ENCODE results near the gene CA10.

The CA10 gene

DNA sequence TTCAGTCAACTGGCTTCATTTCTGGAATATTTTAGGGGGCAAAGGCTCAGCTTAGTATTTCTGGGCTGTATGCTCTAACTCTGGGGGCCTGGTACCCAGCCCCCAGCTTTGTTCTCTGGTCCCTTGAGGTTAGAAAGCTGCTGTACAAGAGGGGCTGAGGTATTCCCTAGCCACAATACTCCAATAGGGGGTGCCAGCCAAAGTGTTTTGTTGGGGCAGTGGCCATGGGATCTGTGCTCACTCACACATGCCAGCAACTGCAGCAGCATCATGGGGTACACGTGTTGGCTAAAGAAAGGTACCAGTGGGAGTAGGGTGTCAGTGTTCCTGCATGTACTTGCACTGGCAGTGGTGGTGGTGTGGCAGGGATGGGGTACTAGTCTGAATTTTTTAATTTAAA is 257.3 kb downstream of the CA10 start (continued):
- TF ChIP-seq CSDC2 (CRISPR knock-in tag; IDR thresholded peaks at IDR 0.05) (no peak), ZFP3 (CRISPR knock-in tag; IDR thresholded peaks at IDR 0.05) (no peak), ZC3H10 (CRISPR knock-in tag; IDR thresholded peaks at IDR 0.05) (no peak), GLIS3 (CRISPR knock-in tag; IDR thresholded peaks at IDR 0.05) (no peak), TCF4 (CRISPR knock-in tag; IDR thresholded peaks at IDR 0.05; ENCODE audit: borderline replicate concordance) (no peak)

- no peak for TF ChIP-seq ZC3H10 (CRISPR knock-in tag; IDR thresholded peaks at IDR 0.05)
- TF ChIP-seq ZNF8 (CRISPR knock-in tag; IDR thresholded peaks at IDR 0.05): no peak
- TF ChIP-seq PATZ1 (CRISPR knock-in tag; IDR thresholded peaks at IDR 0.05; ENCODE audit: borderline replicate concordance): no peak
- no peak for ATAC-seq
Observed at GRCh38 chr17:51891936-51892335, 266.6 kb downstream of the CA10 start.

DNA sequence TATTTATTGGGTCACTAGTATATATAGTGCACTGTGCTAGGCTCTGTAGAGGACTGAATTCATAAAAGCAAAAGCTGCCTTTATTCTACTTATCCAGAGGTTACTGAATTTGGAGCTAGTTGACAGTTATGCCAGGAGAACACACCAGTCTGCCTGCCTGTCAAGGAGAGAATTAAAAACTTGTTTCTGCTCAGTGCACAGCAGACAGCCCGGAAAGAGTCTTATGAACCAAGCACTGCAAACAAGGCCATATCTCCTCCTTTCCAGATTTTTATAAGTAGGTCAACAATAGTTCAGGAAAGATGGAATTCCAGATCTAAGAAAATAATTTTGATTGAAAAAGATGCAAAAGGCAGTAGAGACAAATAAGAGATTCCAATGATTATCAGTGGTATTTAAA is 267.8 kb downstream of the CA10 start:
- ATAC-seq: no peak
- no peak for TF ChIP-seq ZNF565 (CRISPR knock-in tag; conservative IDR thresholded peaks at IDR 0.05; ENCODE audit: low read depth)
- no peak for TF ChIP-seq ESRRG (CRISPR knock-in tag; IDR thresholded peaks at IDR 0.05)
- no peak for TF ChIP-seq PATZ1 (CRISPR knock-in tag; IDR thresholded peaks at IDR 0.05; ENCODE audit: borderline replicate concordance)
- no peak for TF ChIP-seq TOX (CRISPR knock-in tag; IDR thresholded peaks at IDR 0.05; ENCODE audit: borderline replicate concordance)
- no peak for TF ChIP-seq RARB (CRISPR knock-in tag; IDR thresholded peaks at IDR 0.05)
- TF ChIP-seq ZC3H10 (CRISPR knock-in tag; IDR thresholded peaks at IDR 0.05): no peak
- no peak for TF ChIP-seq GLIS3 (CRISPR knock-in tag; IDR thresholded peaks at IDR 0.05)
- no peak for TF ChIP-seq CSDC2 (CRISPR knock-in tag; IDR thresholded peaks at IDR 0.05)

- no peak for ATAC-seq
- no peak for TF ChIP-seq GLIS3 (CRISPR knock-in tag; IDR thresholded peaks at IDR 0.05)
- no peak for TF ChIP-seq TSHZ2 (CRISPR knock-in tag; IDR thresholded peaks at IDR 0.05)
- TF ChIP-seq CSDC2 (CRISPR knock-in tag; IDR thresholded peaks at IDR 0.05): no peak
- TF ChIP-seq ISL1 (CRISPR knock-in tag; IDR thresholded peaks at IDR 0.05): no peak
- TF ChIP-seq OSR1 (CRISPR knock-in tag; IDR thresholded peaks at IDR 0.05): no peak
- TF ChIP-seq ZFP3 (CRISPR knock-in tag; IDR thresholded peaks at IDR 0.05): no peak
- TF ChIP-seq SNAI2 (CRISPR knock-in tag; IDR thresholded peaks at IDR 0.05): no peak
- no peak for TF ChIP-seq PATZ1 (CRISPR knock-in tag; IDR thresholded peaks at IDR 0.05; ENCODE audit: borderline replicate concordance)
- no peak for TF ChIP-seq BACH2 (CRISPR knock-in tag; IDR thresholded peaks at IDR 0.05; ENCODE audit: borderline replicate concordance)
- TF ChIP-seq ZC3H10 (CRISPR knock-in tag; IDR thresholded peaks at IDR 0.05): no peak
- no peak for TF ChIP-seq RARB (CRISPR knock-in tag; IDR thresholded peaks at IDR 0.05)
- TF ChIP-seq ZNF70 (CRISPR knock-in tag; IDR thresholded peaks at IDR 0.05): no peak
- TF ChIP-seq PPARA (CRISPR knock-in tag; IDR thresholded peaks at IDR 0.05; ENCODE audit: borderline replicate concordance): no peak
Observed at GRCh38 chr17:51888816-51889215, 269.7 kb downstream of the CA10 start.

DNA sequence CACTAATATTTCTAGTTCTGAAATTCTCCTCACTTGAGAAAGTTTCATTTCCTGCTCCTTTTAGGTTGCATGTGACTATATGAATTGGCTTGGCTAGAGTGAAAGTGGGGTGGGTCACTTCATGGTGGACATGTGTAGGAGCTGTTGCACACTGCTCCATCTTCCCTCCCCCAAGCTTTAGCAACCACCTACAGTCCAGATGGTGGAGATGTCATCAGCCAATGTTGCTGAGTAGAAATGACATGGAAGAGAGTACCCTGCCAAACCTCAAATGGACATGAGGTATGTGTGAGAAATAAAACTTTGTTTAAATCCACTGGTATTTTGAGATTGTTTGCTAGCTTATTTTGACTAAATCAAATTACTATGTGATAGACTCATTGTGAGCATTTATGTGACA is 281.5 kb downstream of the CA10 start:
- ATAC-seq: no peak
- TF ChIP-seq ZC3H10 (CRISPR knock-in tag; IDR thresholded peaks at IDR 0.05) (no peak), ZNF565 (CRISPR knock-in tag; conservative IDR thresholded peaks at IDR 0.05; ENCODE audit: low read depth) (no peak), CREB5 (CRISPR knock-in tag; IDR thresholded peaks at IDR 0.05; ENCODE audit: low read depth) (no peak), ARNTL (CRISPR knock-in tag; IDR thresholded peaks at IDR 0.05; ENCODE audit: borderline replicate concordance, low read depth) (no peak), ZNF8 (CRISPR knock-in tag; IDR thresholded peaks at IDR 0.05) (no peak)
- TF ChIP-seq, protein P1, sequence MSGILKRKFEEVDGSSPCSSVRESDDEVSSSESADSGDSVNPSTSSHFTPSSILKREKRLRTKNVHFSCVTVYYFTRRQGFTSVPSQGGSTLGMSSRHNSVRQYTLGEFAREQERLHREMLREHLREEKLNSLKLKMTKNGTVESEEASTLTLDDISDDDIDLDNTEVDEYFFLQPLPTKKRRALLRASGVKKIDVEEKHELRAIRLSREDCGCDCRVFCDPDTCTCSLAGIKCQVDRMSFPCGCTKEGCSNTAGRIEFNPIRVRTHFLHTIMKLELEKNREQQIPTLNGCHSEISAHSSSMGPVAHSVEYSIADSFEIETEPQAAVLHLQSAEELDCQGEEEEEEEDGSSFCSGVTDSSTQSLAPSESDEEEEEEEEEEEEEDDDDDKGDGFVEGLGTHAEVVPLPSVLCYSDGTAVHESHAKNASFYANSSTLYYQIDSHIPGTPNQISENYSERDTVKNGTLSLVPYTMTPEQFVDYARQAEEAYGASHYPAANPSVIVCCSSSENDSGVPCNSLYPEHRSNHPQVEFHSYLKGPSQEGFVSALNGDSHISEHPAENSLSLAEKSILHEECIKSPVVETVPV (CRISPR knock-in tag; IDR thresholded peaks at IDR 0.05): no peak
